GM19023 (cell line): Measurements from ENCODE around the gene OR2G2.

ENCODE experiments used
- ATAC-seq: cut with Tn5 transposase; IDR thresholded peaks from one replicate; pipeline ENCODE4 v1.9.1; 2021; ENCODE audit warnings: mild to moderate bottlenecking, moderate library complexity; ENCODE audit not compliant: unreplicated experiment

OR2G2 gene, protein sequence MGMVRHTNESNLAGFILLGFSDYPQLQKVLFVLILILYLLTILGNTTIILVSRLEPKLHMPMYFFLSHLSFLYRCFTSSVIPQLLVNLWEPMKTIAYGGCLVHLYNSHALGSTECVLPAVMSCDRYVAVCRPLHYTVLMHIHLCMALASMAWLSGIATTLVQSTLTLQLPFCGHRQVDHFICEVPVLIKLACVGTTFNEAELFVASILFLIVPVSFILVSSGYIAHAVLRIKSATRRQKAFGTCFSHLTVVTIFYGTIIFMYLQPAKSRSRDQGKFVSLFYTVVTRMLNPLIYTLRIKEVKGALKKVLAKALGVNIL

DNA sequence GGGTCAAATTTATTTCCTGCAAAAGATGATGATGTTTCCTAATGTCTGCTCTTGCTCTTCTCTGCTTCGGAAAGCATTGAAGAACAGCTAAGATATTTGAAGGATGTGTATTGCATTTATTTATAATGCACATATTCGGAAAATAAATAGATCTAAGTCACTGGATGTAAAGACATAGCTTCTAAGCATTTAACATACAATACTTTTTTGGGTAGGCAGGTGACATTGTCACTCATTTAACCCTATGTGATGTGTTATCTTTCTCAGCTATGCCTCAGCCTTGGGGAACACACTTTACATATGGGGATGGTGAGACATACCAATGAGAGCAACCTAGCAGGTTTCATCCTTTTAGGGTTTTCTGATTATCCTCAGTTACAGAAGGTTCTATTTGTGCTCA lies at the start of gene OR2G2:
TSS of gene OR2G2 (plus strand) at position 301 of the 400 bp plus-strand sequence. CDS start at position 301, 0 bp downstream.
- ATAC-seq, result no peak

DNA sequence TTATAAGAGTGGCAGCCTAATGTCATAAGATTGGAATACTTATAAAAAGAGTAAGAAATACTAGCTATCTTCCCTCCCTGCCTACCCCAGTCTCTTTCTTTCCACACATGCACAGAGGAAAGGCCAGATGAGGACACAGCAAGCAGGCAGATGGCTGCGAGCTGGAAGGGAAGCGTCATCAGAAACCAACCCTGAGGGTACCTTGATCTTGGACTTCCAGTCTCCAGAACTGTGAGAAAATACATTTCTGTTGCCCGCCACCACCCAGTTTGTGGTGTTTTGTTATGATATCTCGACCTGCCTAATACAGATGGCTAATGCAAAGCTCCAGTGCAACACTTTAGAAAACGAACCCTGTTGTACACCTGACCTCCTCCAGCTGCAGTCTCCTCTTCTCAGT lies 49.6 kb upstream of the OR2G2 start:
- ATAC-seq, result no peak

DNA sequence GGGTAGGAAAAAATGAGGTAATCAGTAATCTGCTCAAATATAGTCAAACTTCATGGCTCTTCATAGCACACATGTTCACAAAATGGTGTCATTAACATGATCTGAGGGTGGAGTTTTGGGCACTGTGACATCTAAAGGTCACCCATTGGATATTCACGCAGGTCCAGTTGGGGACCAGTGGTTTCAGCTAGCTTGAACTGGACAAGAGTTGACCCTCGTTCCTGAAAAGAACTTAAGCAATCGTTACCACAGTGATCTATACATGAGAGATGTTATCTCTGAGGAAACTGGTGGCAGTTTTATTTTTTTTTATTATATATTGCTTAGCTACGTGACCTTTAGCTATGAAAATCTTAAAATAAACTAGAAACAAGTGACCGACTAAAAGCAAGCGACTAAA lies 48.9 kb upstream of the OR2G2 start:
- ATAC-seq, result no peak

DNA sequence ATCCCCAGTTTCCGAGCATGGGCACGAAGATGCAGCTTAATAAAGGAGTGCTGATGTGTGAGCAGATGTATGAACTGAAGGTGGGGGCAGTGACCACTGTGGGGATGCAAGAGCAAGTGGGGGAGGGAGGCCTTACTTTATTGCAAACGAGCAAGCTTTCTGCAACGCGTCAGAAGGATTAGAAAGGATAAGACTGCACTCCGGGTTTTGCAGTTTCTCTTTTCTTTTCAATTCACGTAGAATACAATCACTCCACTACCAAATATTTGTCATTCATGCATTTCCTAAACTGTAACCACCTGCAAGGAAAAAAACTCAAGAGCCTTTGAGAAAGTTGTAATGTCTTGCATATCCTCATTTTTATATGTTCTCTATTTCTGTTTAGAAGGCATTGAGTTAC lies 47.6 kb upstream of the OR2G2 start:
- no peak for ATAC-seq

DNA sequence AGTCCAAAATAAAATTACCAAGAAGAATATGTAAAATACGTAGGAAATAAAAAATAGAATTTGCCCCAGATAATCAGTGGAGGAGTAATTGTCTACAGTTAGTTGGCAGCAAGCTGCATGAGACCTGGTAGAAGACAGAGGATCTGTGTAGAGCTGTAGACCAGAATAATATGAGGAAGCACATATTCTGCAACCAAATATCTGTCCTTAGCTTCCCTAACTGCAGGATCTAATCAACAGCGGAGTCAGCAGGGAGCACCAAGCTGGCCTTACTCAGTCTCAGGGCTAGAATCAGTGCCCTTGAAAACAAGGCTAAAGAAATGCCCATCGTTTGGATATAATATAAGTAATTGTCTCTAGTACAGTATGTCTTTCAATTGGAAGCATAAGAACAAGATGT lies 45.3 kb upstream of the OR2G2 start:
- ATAC-seq, result no peak

DNA sequence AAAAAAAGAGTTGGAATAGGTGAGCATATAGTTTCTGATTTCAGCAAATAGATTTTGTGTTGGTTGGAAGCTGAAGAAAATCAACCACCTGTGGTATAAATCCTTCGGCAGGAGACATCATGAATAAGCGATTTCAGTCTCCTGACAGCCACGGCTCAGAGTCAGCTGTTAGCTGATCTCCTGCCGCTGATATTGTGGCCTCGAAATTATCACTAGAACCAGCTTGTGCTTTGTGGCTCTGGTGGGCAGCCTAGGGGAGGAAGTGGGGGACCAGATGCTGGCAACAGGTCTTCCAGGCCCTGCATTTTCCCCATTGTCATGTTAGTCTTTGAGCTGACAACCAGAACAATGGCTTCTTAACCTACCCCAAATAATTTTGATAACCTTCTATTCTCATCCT lies 40.1 kb upstream of the OR2G2 start:
- no peak for ATAC-seq

DNA sequence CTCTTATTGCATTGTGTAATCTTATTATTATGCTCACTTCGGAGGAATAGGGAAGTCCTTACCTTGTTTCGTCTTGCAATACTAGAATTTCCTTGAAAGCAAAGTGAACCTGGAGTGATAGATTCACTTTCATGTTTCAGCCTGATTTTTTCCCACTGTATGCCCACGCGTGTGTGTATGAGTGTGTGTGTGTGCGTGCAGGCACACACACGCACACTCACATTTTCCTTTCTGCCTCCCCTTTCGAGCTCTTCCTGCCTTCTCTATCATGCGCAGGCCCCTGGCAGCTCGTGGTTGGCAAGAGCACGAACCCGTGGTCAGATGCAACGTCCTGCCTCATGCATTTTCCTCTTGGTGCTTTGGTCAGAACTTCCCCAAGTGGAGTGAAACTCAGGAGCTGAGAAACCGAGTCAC lies 39.4 kb upstream of the OR2G2 start, which contains the start of gene GCSAML:
TSS of gene GCSAML (plus strand) at position 366 of the 414 bp plus-strand sequence. CDS start 58 bp downstream, outside the sequence.
- no peak for ATAC-seq

DNA sequence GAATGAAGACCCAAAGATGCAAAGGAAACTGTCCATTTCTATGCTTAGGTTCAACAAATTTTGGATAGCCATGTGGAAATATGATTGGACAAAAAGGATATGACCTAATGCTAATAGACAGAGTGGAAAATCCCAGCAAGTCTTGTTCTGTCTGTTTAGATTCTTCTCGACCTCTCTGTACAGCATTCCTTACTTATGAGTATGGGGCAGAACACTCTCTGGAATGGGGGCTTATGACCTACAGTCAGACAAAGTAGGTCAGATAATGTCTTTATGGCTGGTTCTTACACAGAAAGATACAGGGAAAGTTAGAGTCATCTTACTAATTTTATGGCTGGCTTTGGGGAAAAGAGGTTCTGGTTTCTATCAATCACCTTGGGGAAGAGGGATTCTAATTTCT lies 36.4 kb upstream of the OR2G2 start:
- no peak for ATAC-seq

DNA sequence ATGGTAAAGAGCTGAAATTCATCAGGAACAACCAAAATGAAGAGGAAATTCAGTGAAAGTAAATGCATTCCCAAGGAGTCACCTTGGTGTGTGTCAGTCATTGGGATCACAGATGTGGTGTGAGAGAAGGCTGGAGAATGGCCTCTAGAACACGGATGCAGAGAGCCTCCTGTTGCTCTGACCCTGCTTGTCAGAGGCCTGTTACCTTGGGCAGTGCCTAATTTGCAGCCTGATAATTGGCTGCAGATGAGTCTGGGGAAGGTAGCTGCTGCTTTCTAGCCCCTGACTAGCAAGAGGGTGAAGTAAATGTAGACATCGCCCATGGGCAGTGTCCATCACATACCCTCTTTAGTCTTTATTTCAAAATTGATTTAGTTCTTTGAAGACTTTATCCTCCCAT lies 35.9 kb upstream of the OR2G2 start:
- no peak for ATAC-seq

DNA sequence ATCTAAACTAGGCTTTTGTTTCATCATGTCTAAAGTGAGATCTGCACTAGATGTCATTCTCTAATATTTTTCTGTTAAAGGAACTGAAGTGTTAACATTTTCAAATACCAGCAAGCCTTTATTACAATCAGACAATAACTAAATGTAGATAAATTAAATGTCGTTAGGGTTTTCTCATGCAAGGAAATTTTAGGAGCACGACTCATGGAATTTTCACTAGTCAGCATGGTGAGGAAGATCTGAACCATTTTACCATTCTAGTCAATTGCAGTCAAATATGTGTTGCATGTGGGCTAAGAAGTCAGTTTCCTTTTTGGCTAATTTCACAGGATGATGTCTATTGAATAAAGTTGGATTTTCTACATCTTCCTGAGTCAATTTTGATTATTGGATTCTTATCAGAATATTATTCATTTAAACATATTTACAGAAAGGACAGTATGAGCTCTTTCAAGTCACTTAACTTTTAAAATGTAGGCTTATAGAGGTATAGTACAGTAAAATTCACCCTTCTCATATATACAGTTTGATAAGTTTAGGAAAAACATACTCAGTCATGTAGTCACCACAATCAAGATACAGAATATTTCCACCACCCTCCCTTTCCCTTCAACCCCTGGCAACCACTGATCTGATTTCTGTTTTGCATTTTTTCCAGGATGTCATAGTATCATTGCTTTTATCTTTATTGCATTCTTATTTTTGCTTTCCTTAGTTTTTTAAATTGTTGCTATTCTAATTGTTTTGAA lies 30.1 kb upstream of the OR2G2 start:
- no peak for ATAC-seq

DNA sequence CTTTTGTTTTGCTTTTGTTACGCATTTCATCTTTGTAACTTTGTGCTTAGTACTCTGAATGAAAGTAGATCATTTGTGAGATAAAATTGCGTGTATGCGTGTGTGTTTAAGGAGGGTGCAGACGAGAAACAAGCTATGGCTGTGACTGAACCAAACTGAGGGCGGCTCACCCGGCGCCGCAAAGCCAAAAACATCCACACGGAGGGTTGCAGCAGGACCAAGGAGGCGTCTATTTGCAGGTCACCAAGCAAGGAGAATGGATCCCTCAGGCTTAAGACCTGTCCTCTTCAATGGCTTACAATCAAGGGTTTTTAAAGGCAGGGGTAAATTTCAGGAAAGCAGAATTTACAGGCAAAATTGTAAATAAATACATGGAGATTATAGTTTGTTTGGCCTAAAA lies 26.4 kb upstream of the OR2G2 start:
- no peak for ATAC-seq

DNA sequence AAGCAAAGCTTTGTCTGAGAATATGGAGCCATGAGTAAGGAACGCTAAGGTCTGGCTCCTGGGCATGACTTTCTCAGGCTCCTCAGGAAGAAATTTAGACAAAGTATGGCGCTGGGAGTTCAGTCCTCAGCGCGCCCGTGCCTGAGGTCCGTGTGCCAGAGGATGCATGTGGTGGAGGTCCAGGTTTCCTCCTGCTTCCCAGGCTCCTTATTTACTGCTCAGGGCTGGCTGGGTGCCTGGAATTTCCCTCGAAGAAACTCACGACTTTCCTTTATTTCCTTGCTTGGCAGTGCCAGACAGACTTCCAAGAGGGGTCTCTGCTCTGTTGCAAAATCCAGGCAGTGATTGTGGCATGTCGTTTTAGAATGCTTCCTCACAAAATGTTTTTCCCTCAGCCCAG lies 26.0 kb upstream of the OR2G2 start:
- ATAC-seq, result no peak

DNA sequence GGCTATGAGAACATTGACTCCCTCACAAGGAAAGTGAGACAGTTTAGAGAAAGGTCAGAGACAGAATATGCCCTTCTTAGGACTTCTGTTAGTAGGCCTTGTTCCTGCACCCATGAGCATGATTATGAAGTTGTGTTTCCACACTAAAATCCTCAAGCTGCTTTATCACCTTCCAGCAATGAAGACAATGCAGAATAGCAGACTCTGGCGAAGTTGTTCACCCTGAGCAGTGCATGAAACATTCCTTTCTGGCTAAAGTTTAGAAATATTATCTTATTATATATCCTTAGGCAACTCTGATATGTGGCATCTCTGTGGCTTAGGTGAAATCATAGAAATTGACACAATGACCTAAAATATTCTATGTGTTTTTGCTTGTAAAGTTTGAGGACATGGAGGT lies 13.9 kb upstream of the OR2G2 start:
- no peak for ATAC-seq

DNA sequence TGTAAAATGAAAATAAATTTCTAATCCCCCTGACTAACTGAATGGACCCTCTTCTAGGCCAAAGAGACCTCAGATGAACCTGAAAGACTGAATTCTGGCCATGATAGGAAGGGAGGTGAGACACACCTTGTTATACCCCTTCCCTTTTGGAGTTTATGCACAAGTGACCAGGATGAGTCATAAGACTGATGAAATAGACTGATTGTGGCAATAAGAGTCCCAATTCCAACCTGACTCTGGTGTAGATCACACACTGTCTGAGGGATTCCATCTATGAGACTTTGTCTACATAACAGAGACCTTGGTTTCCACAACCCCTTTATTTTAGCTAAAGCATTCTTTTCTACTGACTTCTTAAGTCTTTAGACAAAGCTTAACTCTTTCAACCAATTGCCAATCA lies 13.5 kb upstream of the OR2G2 start:
- no peak for ATAC-seq

DNA sequence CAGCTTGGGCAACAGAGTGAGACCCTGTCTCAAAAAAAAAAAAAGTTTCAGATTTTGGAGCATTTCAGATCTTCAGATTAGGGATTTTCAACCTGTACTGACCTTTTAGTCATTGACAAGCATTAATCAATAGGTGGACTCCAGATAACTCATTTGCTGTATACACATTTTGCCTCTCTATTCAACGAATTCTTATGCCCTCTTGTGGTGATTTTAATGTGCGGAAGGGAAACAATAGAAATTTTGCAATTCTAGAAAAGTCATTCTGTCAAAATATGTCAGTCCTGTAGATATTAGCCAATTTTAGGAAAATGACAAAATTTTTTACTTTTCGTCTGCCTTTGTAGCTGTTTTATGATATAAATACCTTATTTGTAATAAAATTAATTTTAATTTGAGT lies 11.6 kb upstream of the OR2G2 start:
- ATAC-seq, result no peak

DNA sequence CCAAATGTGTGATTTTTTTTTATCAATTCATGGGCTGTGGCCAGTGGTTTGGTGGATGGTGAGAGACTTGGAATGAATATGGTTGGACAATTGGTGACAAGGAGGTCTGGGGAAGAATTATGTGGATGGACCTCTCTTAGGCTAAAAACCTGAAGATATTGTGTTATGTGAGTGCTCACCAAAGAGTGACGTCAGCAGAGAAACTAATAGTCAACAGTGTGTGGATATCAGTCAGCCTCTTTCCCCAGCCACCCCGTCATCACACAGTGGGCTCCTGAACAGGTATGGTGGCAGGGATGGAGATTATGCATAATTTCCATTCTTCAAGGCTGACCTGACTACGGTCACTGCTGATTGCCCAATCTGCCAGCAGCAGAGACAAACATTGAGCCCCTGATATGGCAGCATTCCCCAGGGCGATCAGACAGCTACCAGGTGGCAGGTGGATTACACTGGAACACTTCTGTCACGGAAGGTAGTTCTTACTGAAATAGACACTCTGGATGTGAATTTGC lies 9.2 kb upstream of the OR2G2 start:
- no peak for ATAC-seq

DNA sequence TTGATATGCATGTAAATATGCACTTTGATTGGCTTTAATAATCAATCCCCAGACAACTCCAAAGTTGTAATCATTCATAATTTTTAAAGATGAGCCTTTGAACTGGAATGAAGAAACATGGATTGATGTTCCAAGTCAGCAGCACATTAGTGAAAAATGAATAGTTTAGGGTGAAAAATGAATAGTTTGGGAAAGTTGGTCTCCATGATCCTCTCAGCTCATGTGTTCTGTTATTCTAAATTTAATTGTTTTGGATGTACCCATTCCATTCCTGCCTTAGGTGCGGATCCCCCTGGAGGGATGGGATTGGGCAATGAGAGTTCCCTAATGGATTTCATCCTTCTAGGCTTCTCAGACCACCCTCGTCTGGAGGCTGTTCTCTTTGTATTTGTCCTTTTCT lies 17.1 kb downstream of the OR2G2 start, which contains the start of gene OR2G3:
TSS of gene OR2G3 (plus strand) at position 301 of the 400 bp plus-strand sequence. CDS start at position 301, 0 bp downstream.
- ATAC-seq, result no peak

DNA sequence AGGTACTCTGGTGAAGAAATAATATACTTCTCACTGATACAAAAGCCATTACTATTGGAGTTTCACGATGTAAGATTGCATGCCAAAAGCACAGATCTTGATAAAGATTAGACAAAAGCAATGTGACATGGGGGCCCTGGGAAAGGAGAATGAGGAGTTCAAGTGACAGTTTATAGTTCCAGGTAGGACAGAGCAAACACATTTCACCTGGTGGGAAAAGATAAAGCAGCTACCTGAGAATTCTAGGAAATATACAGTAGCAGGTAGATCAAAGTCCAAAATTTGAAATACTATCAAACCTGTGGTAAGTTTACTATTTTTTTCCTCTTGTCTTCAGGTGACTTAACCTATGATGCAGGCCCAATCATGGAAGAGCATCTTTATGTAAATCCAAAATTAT lies 25.2 kb downstream of the OR2G2 start:
- no peak for ATAC-seq

DNA sequence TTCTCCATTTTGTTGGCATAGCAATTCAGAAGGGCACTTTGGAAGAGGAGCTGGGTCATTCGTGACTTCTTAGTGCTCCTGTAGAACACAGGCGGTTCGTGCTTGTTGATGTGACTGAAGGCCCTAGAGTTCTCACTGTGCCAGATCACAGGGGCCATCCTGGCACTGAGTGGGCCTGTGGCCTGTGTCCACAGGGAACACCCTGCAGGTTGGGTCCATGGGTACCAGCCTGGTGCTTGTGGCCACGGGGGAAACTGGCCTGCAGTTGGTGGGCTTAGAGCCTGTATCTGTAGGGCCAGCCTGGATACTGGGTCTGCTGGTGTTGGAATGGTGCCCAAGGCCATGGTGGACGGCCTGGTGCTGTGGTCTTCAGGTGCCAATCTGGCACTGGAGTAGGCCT lies 26.5 kb downstream of the OR2G2 start:
- ATAC-seq, result no peak

DNA sequence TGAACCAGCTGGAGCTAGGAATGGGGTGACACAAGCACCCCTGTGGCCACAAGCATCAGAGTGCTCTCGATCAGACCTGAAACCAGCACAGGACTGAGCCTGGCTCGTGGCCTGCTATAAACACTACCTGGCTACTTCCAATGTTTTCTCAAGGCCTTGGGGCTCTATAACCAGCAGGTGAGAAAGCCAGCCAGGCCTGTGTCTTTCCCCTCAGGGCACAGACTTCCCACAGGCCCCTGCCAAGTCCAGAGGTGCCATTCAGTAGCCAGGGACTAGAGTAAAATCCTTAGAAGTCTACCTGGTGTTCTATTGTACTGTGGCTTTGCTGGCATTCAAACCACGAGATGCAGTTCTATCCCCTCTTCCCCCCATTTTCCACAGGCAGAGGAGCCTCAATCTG lies 39.8 kb downstream of the OR2G2 start:
- ATAC-seq, result no peak

DNA sequence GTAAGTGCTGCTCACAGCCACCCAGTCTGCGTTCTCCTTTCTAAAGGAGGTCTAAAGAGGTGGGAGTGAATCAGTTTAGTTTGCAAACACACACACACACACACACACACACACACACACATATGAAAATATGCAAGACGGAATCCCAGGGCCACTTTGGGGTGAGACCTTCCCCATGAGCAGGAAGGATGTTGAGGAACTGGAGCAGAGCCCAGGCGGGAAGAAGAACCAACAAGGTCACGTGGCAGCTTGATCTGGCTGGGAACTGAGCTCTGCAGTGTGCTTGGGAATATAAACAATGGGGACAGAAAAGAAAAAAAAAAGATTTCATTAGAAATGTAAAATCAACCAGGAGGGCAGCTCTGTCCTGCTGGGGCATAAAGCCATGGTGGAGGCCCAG lies 49.9 kb downstream of the OR2G2 start:
- no peak for ATAC-seq

DNA sequence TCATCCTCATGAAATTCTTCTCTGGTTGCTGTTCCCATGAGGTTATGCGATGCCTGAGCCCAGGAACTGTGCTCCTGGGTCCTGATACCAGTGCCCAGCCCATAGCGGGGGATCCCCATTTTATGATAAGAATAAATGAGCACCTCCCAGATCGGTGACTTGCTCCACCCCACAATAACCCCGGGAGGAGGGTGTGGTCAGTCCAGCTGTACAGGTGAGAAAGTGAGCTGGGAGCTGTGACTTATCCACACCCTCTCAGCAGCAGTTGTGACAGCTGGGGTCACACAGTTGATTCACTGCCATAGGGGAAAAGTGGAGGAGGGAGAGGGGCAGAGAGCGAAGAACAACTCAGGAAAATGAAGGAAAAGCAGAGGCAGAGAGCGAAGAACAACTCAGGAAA lies 50.6 kb downstream of the OR2G2 start:
- no peak for ATAC-seq
